A549 (cell line): ENCODE data around the gene SLC41A1.

ENCODE experiments used
- CTCF ChIP-seq: fragments of >200 bp; sonication (Bioruptor Twin); formaldehyde crosslinking; IDR thresholded peaks from 3 replicates; pipeline ENCODE4 v1.5.1; 2016
- KDM5A ChIP-seq: fragments of 200-600 bp; sonication (generic); IDR thresholded peaks from 2 replicates; pipeline ENCODE4 v1.6.1; 2016; ENCODE audit warnings: antibody characterized with exemption, mild to moderate bottlenecking

- TF ChIP-seq CTCF (no peak), KDM5A (no peak)
These were observed 39.0 kb upstream of the SLC41A1 start for GRCh38 chr1:205851993-205852392.
